Measurements from ENCODE around the gene PIP5K1A.
A peak's percentile ranks its signal among the peaks of the same experiment; 100 is the strongest.

PIP5K1A gene

GRCh38 chr1:151189637-151190445 is 8.5 kb upstream of the PIP5K1A start, which contains the start of gene VPS72:
VPS72 (minus strand) TSS chr1:151190197; CDS start chr1:151190121, 76 bp downstream.
- TF ChIP-seq PPARA (CRISPR knock-in tag; IDR thresholded peaks at IDR 0.05; ENCODE audit: borderline replicate concordance) = no peak
- no peak for TF ChIP-seq BACH2 (CRISPR knock-in tag; IDR thresholded peaks at IDR 0.05; ENCODE audit: borderline replicate concordance)
- TF ChIP-seq ZNF8 (CRISPR knock-in tag; IDR thresholded peaks at IDR 0.05) = no peak
- TF ChIP-seq ARNTL (CRISPR knock-in tag; IDR thresholded peaks at IDR 0.05; ENCODE audit: borderline replicate concordance, low read depth) = no peak
- TF ChIP-seq TCF4 (CRISPR knock-in tag; IDR thresholded peaks at IDR 0.05; ENCODE audit: borderline replicate concordance) = no peak
- TF ChIP-seq TOX (CRISPR knock-in tag; IDR thresholded peaks at IDR 0.05; ENCODE audit: borderline replicate concordance) = no peak
- 0 out of 2 replicates have a peak, but pooled peaks have one; percentile 35 for TF ChIP-seq ZFP3 (CRISPR knock-in tag; IDR thresholded peaks at IDR 0.05)
- peak; percentile 46; the same call in 1 of the 2 replicates for TF ChIP-seq ZC3H10 (CRISPR knock-in tag; IDR thresholded peaks at IDR 0.05)
- TF ChIP-seq ZFP30 (CRISPR knock-in tag; IDR thresholded peaks at IDR 0.05) = no peak
- TF ChIP-seq CSRNP3 (CRISPR knock-in tag; IDR thresholded peaks at IDR 0.05) = no peak
- no peak; the same call in 1 of the 2 replicates for TF ChIP-seq PATZ1 (CRISPR knock-in tag; IDR thresholded peaks at IDR 0.05; ENCODE audit: borderline replicate concordance)
- peak; percentile 94 for ATAC-seq

- TF ChIP-seq TCF4 (CRISPR knock-in tag; IDR thresholded peaks at IDR 0.05; ENCODE audit: borderline replicate concordance) (no peak), BACH2 (CRISPR knock-in tag; IDR thresholded peaks at IDR 0.05; ENCODE audit: borderline replicate concordance) (no peak), ZC3H10 (CRISPR knock-in tag; IDR thresholded peaks at IDR 0.05) (no peak), ZNF8 (CRISPR knock-in tag; IDR thresholded peaks at IDR 0.05) (no peak), ISL1 (CRISPR knock-in tag; IDR thresholded peaks at IDR 0.05) (no peak)
- no peak for ATAC-seq
Measured at GRCh38 chr1:151192047-151192446, 6.3 kb upstream of the PIP5K1A start.

- TF ChIP-seq PATZ1 (CRISPR knock-in tag; IDR thresholded peaks at IDR 0.05; ENCODE audit: borderline replicate concordance) (no peak), CSDC2 (CRISPR knock-in tag; IDR thresholded peaks at IDR 0.05) (no peak), PPARA (CRISPR knock-in tag; IDR thresholded peaks at IDR 0.05; ENCODE audit: borderline replicate concordance) (no peak), TOX (CRISPR knock-in tag; IDR thresholded peaks at IDR 0.05; ENCODE audit: borderline replicate concordance) (no peak), CREB5 (CRISPR knock-in tag; IDR thresholded peaks at IDR 0.05; ENCODE audit: low read depth) (no peak), RARB (CRISPR knock-in tag; IDR thresholded peaks at IDR 0.05) (no peak), BACH2 (CRISPR knock-in tag; IDR thresholded peaks at IDR 0.05; ENCODE audit: borderline replicate concordance) (no peak), POU6F1 (CRISPR knock-in tag; IDR thresholded peaks at IDR 0.05; ENCODE audit: borderline replicate concordance, low read depth) (no peak), ESRRG (CRISPR knock-in tag; IDR thresholded peaks at IDR 0.05) (no peak), ZNF565 (CRISPR knock-in tag; conservative IDR thresholded peaks at IDR 0.05; ENCODE audit: low read depth) (no peak), OSR1 (CRISPR knock-in tag; IDR thresholded peaks at IDR 0.05) (no peak), TSHZ2 (CRISPR knock-in tag; IDR thresholded peaks at IDR 0.05) (no peak), ISL1 (CRISPR knock-in tag; IDR thresholded peaks at IDR 0.05) (no peak), TCF4 (CRISPR knock-in tag; IDR thresholded peaks at IDR 0.05; ENCODE audit: borderline replicate concordance) (no peak), ZFP3 (CRISPR knock-in tag; IDR thresholded peaks at IDR 0.05) (no peak), CSRNP3 (CRISPR knock-in tag; IDR thresholded peaks at IDR 0.05) (no peak), ZNF70 (CRISPR knock-in tag; IDR thresholded peaks at IDR 0.05) (no peak)
- no peak for ATAC-seq
Measured at GRCh38 chr1:151193304-151193703, 5.0 kb upstream of the PIP5K1A start.
